ENCODE results near the gene OCA2. TPM values are rescaled to one million over a fixed set of nuclear protein-coding genes. Genes with fewer than 3 reads are reported as not detected.
A peak's percentile ranks its signal among the peaks of the same experiment; 100 is the strongest.

Gene OCA2
- total and polyA plus RNA-seq, 11 donors = 0.04 to 0.10 (median 0.07) TPM; not detected in 8

- TF ChIP-seq CTCF (IDR thresholded peaks at IDR 0.05) (no peak), POLR2A (IDR thresholded peaks at IDR 0.05) (no peak)
- peaks cover 0 to 16% (median 0%) of the 10 kb centered on the region in 12 donors for H3K4me1 ChIP-seq
- intact Hi-C loops (cut with DNase I) = no loop called here
These were observed 34.2 kb upstream of the OCA2 start for GRCh38 chr15:28133281-28133680.

DNA sequence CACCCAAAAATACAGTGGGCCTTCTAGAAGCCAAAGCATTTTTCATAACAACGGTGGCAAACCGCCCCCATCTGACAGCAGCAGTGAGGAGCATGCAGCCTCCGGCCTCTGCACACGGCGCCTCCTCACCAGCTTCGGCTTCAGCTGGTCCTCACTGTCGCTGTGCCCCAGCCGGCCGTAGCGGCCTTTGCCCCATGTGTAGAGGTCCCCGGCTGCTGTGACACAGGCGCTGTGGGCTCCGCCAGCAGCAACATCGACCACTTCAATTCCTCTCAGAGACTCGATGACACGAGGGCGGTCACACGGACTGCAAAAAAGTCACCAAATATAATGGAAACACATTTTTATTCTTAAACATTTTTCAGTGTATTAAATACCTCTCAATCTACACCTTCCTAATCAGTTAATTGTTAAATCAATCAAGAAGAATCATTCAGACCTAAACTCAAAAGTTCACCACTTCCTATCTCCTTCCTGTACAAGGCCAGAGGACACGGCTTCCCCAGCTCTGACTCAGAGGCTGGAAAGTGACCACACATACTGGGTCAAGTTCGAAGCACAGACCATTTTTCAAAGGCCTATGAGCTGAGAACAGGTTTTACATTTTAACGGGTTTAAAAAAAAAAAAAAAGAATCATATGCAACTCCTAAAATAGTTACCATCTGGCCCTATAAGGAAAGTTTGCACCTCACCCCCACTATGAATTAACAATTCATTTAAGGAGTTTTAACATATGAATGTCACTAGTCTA lies 33.6 kb upstream of the OCA2 start:
- H3K27me3 ChIP-seq = no peaks in the 10 kb centered on the region
- H3K4me3 ChIP-seq = no peak overlapping the region
- H3K36me3 ChIP-seq = peaks cover 4 to 79% (median 53%) of the 10 kb centered on the region in 9 donors
- H3K4me1 ChIP-seq = peaks cover 0 to 22% (median 0%) of the 10 kb centered on the region in 12 donors
- WGBS, 4 donors = 82 to 87% (median 85%) methylated on average over 21 of the region's 21 CpGs
- no peaks in the 10 kb centered on the region for H3K9me3 ChIP-seq
- ATAC-seq (no peak), DNase-seq (peak in 1 of 5 donors; percentile 19)
- H3K27ac ChIP-seq = no peak overlapping the region
- intact Hi-C loops (cut with DNase I) = no loop called here
- TF ChIP-seq POLR2A (IDR thresholded peaks at IDR 0.05) (no peak), CTCF (IDR thresholded peaks at IDR 0.05) (no peak)

More at GRCh38 chr15:28133281-28133680, 34.2 kb upstream of the OCA2 start:
- ATAC-seq (no peak), DNase-seq (no peak)
- peaks cover 4 to 76% (median 49%) of the 10 kb centered on the region in 9 donors for H3K36me3 ChIP-seq
- no peaks in the 10 kb centered on the region for H3K9me3 ChIP-seq
- H3K27me3 ChIP-seq = no peaks in the 10 kb centered on the region
- H3K4me3 ChIP-seq = no peak overlapping the region
- H3K27ac ChIP-seq = no peak overlapping the region

DNA sequence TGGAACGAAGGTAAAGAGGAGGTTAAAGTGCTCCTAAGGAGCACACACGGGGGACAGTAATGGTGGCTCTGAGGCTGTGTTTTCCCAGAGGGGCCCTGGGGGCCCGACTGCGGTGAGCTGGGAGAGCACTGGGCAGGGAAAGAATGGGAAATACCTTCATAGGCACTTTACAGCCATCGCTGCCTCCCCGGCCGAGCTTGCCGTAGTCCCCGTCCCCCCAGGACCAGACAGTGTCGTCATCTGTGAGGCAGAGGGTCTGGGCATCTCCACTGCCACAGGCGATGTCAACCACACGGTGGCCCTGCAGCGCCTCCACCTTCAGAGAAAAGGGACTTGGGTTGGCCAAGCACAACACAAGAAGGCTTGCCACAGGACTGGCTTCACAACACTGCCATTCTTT lies 32.8 kb upstream of the OCA2 start:
- WGBS, 4 donors = 89 to 90% (median 89%) methylated on average over 11 to 13 of the region's 13 CpGs
- intact Hi-C loops (cut with DNase I) = no loop called here
- Histone ChIP-seq H3K36me3 (peaks cover 4 to 78% (median 56%) of the 10 kb centered on the region in 9 donors), H3K4me1 (peaks cover 0 to 24% (median 0%) of the 10 kb centered on the region in 12 donors), H3K27ac (no peak overlapping the region), H3K4me3 (no peak overlapping the region), H3K9me3 (no peaks in the 10 kb centered on the region), H3K27me3 (no peaks in the 10 kb centered on the region)
- TF ChIP-seq CTCF (IDR thresholded peaks at IDR 0.05) = no peak
- no peak for TF ChIP-seq POLR2A (IDR thresholded peaks at IDR 0.05)
- ATAC-seq (no peak), DNase-seq (peak in 1 of 5 donors; percentile 47)

- ATAC-seq = no peak
- intact Hi-C loops (cut with DNase I) = no loop called here
- DNase-seq = peak in 1 of 5 donors; percentile 44
- Histone ChIP-seq H3K4me1 (peaks cover 0 to 24% (median 0%) of the 10 kb centered on the region in 12 donors), H3K36me3 (peaks cover 4 to 78% (median 56%) of the 10 kb centered on the region in 9 donors), H3K27me3 (no peaks in the 10 kb centered on the region), H3K9me3 (no peaks in the 10 kb centered on the region), H3K27ac (no peak overlapping the region), H3K4me3 (no peak overlapping the region)
- TF ChIP-seq CTCF (IDR thresholded peaks at IDR 0.05) = no peak
- no peak for TF ChIP-seq POLR2A (IDR thresholded peaks at IDR 0.05)
- WGBS, 4 donors = 92 to 97% (median 94%) methylated on average over 10 to 13 of the region's 13 CpGs
These were observed 32.3 kb upstream of the OCA2 start for GRCh38 chr15:28131400-28131799.

Measured in heart left ventricle (tissue), 16 donors.